Right atrium auricular region (tissue), 2 donors: ENCODE results near the gene MFSD2A. TPM values are rescaled to one million over a fixed set of nuclear protein-coding genes. Genes with fewer than 3 reads are reported as not detected.

ENCODE experiments used
- DNase-seq: peaks from one replicate; pipeline ENCODE4 v3.0.0-alpha.2; 2019; ENCODE audit warnings: low spot score
- H3K27ac ChIP-seq, 2 donors: fragments of 200-600 bp; sonication (generic); 1 replicate in 1 of 2; 2 replicates in 1 of 2; pipeline ENCODE4 v1.5.1; 2016 to 2019
- H3K27me3 ChIP-seq, 2 donors: fragments of 200-600 bp; sonication (generic); one replicate each; pipeline versions ENCODE4 v1.5.1 to v1.6.0; 2017 to 2019
- H3K36me3 ChIP-seq: fragments of 200-600 bp; sonication (generic); one replicate; pipeline ENCODE4 v1.5.1; 2016
- H3K4me1 ChIP-seq, 2 donors: fragments of 200-600 bp; sonication (generic); one replicate each; pipeline versions ENCODE4 v1.5.1 to v1.6.0; 2017 to 2019
- H3K4me3 ChIP-seq, 2 donors: fragments of 200-600 bp; sonication (generic); 1 replicate in 1 of 2; 2 replicates in 1 of 2; pipeline ENCODE4 v1.5.1; 2017 to 2019; ENCODE audit warnings: mild to moderate bottlenecking in 1 of 2, moderate library complexity in 1 of 2
- H3K9me3 ChIP-seq, 2 donors: fragments of 200-600 bp; sonication (generic); one replicate each; pipeline ENCODE4 v1.5.1; 2019
- total RNA-seq, 2 donors: library from RNA; depleted of rRNA; stranded (reverse); fragments of >200 nt; gene quantifications; one replicate each; pipeline ENCODE4 v1.1.0, GENCODE V29; 2016
- TF ChIP-seq, protein P1 (sequence below), 2 donors: fragments of 200-600 bp; sonication (generic); IDR thresholded peaks; one replicate each; pipeline ENCODE4 v1.5.1; 2019; ENCODE audit warnings: antibody characterized with exemption in 2 of 2

MFSD2A gene
- total RNA-seq, 2 donors from 2014 or later: 2.6 to 5.1 TPM

DNA sequence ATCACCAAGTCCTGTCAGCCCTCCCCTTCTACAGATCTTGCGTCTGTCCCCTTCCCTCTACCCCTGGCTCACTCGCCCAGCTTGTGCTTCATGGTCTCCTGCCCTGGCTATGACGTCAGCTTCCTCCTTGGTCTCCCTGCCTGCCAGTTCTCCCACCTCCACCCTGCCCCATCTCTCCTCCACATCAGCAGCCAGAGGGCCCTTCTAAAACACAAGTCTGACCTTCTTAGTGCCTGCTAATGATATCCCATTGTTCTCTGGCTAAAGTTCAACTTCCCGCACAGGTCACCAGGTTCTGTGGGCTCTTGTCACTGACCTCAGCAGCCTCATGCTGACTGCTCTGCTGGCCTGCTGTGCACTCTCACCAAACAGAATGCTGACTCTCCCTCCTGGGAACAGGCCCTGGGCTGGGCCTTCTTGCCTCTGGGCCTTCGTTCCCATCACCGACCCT, 28.6 kb upstream of the MFSD2A start:
- Histone ChIP-seq H3K9me3 (no peaks in the 10 kb centered on the region), H3K27me3 (no peaks in the 10 kb centered on the region), H3K4me3 (no peak overlapping the region), H3K36me3 (no peaks in the 10 kb centered on the region), H3K27ac (no peak overlapping the region), H3K4me1 (peaks cover 0 to 12% of the 10 kb centered on the region in 2 donors)
- DNase-seq: no peak
- TF ChIP-seq, protein P1, sequence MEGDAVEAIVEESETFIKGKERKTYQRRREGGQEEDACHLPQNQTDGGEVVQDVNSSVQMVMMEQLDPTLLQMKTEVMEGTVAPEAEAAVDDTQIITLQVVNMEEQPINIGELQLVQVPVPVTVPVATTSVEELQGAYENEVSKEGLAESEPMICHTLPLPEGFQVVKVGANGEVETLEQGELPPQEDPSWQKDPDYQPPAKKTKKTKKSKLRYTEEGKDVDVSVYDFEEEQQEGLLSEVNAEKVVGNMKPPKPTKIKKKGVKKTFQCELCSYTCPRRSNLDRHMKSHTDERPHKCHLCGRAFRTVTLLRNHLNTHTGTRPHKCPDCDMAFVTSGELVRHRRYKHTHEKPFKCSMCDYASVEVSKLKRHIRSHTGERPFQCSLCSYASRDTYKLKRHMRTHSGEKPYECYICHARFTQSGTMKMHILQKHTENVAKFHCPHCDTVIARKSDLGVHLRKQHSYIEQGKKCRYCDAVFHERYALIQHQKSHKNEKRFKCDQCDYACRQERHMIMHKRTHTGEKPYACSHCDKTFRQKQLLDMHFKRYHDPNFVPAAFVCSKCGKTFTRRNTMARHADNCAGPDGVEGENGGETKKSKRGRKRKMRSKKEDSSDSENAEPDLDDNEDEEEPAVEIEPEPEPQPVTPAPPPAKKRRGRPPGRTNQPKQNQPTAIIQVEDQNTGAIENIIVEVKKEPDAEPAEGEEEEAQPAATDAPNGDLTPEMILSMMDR (IDR thresholded peaks at IDR 0.05): no peak

DNA sequence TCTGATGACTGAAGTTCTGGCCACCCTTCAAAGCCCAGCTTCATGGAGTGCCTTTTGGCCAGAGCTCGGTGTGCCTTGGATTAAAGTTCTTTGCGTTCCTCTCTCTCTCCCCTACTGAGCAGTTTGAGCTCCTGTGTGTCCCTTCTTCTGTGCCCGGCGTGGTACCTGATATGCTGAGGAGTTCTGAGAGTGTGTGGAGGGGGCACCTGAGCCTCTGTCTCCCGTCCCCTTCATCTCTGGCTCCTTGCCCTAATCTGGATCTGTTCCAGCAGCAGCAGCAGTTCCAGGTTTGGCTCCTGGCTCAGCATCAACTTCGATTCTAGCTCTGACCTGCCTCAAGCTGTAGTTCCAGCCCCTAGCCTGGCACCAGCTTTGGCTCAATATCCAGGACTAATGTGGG, 28.1 kb upstream of the MFSD2A start:
- TF ChIP-seq, protein P1 (IDR thresholded peaks at IDR 0.05): no peak
- H3K36me3 ChIP-seq: no peaks in the 10 kb centered on the region

DNA sequence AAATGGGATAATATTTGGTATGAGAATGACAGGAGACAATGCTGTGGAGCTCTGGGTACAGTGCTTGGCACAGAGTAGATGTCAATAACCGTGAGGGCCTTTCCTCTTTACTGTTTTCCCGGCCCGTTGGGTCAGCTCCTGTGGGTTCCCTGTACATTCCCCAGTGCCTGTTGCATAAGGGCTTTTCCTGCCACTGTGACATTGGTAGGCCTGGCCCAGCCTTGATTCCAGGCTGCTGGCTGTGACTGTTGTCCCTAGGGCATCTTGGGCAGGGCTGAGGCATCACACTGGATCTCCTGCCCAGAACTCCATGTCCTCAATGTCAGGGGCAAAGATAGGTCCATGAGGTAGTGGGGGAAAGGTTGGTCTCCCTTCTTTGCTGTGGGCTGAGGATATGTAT, 27.4 kb upstream of the MFSD2A start:
- Histone ChIP-seq H3K27ac (no peak overlapping the region), H3K9me3 (no peaks in the 10 kb centered on the region), H3K36me3 (no peaks in the 10 kb centered on the region), H3K4me3 (no peak overlapping the region), H3K27me3 (no peaks in the 10 kb centered on the region), H3K4me1 (peaks cover 0 to 12% of the 10 kb centered on the region in 2 donors)
- no peak for DNase-seq
- TF ChIP-seq, protein P1 (IDR thresholded peaks at IDR 0.05): no peak

More for the DNA sequence above, 28.1 kb upstream of the MFSD2A start:
- peaks cover 0 to 12% of the 10 kb centered on the region in 2 donors for H3K4me1 ChIP-seq
- H3K27ac ChIP-seq: no peak overlapping the region
- H3K4me3 ChIP-seq: no peak overlapping the region
- no peak for DNase-seq
- no peaks in the 10 kb centered on the region for H3K27me3 ChIP-seq
- no peaks in the 10 kb centered on the region for H3K9me3 ChIP-seq

DNA sequence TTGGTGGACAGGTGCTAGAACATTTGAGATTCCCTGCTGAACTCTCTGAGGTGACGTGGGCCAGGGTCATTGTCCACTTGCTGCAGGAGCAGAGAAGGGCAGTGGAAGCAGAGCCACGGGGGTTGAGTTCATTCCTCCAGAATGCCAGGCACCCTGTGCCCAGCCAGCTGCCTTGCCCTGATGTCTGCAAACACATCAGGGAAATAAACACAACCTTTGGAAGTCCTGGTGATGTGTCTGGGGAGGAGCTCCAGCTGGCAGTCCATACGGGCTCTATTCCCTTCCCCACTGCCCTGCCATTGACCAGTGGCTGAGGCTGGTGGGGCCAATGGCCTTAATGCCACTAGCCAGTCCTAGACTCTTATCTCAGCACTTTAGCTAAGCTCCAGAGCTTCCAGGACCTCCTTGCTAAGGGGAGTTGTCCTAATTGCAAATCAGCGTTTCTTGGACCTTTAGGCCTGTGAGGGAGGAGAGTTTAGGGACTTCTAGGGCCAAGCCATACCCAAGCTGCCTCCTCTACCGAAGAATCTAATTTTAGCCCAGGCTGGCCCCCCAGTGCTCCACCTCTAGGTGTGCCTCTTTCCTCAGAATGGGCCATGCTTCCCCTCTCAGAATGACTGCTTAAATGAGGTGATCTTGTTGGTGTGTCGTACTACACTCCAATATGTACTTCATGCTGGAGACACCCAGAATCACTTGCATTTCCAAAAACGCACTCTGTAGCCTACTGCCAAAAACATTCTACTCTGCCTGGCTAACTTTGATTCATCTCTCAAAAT, 25.9 kb upstream of the MFSD2A start:
- no peaks in the 10 kb centered on the region for H3K36me3 ChIP-seq
- TF ChIP-seq, protein P1 (IDR thresholded peaks at IDR 0.05): no peak
- H3K4me1 ChIP-seq: peaks cover 0 to 12% of the 10 kb centered on the region in 2 donors
- H3K27me3 ChIP-seq: no peaks in the 10 kb centered on the region
- H3K9me3 ChIP-seq: no peaks in the 10 kb centered on the region
- H3K27ac ChIP-seq: no peak overlapping the region
- no peak overlapping the region for H3K4me3 ChIP-seq
- DNase-seq: no peak

DNA sequence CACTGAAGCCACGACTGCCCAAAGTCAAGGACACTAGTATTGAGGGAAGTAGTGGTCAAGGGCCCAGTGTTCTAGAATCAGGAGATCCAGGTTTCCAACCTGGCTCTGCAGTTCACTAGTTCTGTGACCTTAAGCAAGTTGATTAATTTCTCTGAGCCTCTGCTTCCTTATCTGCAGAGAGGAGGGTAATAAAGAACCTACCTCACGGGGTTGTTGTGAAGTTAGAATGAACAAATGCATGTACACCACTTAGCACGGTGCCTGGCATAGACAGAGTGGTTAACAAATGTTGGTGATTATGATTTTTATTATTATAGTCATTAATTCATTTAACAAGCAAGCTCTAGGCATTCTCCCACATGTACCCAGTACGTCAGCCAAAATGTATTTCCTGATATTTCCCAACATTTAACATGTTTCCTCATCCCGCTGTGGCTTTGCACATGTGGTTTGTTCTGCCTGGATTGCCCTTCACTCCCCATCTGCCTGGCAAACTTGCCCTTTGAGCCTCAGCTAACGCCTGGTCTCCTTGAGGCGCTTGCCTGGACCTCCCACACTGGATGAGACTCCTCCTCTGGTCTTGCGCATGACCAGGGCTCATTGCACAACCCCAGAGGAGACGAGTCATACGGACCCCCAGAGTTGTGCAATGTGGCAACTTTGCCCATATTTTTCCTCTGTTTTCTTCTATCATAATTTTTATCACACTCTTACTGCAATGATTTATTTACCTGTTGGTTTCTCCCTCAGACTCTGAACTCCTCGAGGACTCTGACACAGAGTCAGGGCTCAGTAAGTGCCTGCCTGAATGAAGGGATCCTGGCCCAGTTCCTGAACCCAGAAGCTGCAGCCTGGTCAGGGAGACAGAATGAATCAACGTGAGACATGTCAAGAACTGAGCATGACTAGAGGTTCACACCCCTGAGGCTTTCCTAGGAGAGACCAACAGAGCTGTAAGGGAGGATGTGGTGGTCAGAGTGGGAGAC, 20.7 kb upstream of the MFSD2A start:
- Histone ChIP-seq H3K4me3 (no peak overlapping the region), H3K27ac (peak overlapping the region in 1 of 2 donors; percentile 56), H3K36me3 (no peaks in the 10 kb centered on the region), H3K4me1 (no peaks in the 10 kb centered on the region), H3K9me3 (no peaks in the 10 kb centered on the region), H3K27me3 (no peaks in the 10 kb centered on the region)
- DNase-seq: peak; percentile 90
- TF ChIP-seq, protein P1 (IDR thresholded peaks at IDR 0.05): no peak
